GM23338 (cell line): ENCODE results near the gene TLE1. TPM values are rescaled to one million over a fixed set of nuclear protein-coding genes. Genes with fewer than 3 reads are reported as not detected.

Experiments used
- ATAC-seq: fragments of 200-7000 bp; cut with Tn5 transposase; 3 replicates; pipeline ENCODE4 v1.9.1; 2020
- DNase-seq: peaks from one replicate; pipeline ENCODE4 v3.0.0-alpha.2; 2015; ENCODE audit warnings: low spot score
- H2AFZ ChIP-seq: fragments of 200-600 bp; sonication (generic); 2 replicates; pipeline ENCODE4 v1.8.0; 2016; ENCODE audit warnings: antibody characterized with exemption, mild to moderate bottlenecking, moderate library complexity
- H3F3A ChIP-seq: fragments of 200-600 bp; sonication (generic); replicated peaks from 2 replicates; pipeline ENCODE4 v1.8.0; 2017; ENCODE audit warnings: antibody characterized with exemption, mixed run types, low read depth
- H3K27ac ChIP-seq: fragments of 200-600 bp; sonication (generic); 2 replicates; pipeline ENCODE4 v1.6.1; 2016; ENCODE audit warnings: low read depth
- H3K27me3 ChIP-seq: fragments of 200-600 bp; sonication (generic); 2 replicates; pipeline ENCODE4 v1.8.0; 2016; ENCODE audit warnings: mild to moderate bottlenecking, mixed run types, moderate library complexity; ENCODE audit not compliant: insufficient read depth
- H3K36me3 ChIP-seq: fragments of 200-600 bp; sonication (generic); 2 replicates; pipeline ENCODE4 v1.8.0; 2016; ENCODE audit warnings: mild to moderate bottlenecking; ENCODE audit not compliant: insufficient read depth
- H3K4me1 ChIP-seq: fragments of 200-600 bp; sonication (generic); 2 replicates; pipeline ENCODE4 v1.8.0; 2016; ENCODE audit warnings: mild to moderate bottlenecking, moderate library complexity; ENCODE audit not compliant: insufficient read depth
- H3K4me2 ChIP-seq: fragments of 200-600 bp; sonication (generic); 2 replicates; pipeline ENCODE4 v1.7.1; 2017; ENCODE audit warnings: mixed run types
- H3K4me3 ChIP-seq: fragments of 200-600 bp; sonication (generic); 2 replicates; pipeline ENCODE4 v1.6.1; 2016; ENCODE audit warnings: mixed run types
- H3K79me2 ChIP-seq: fragments of 200-600 bp; sonication (generic); replicated peaks from 2 replicates; pipeline ENCODE4 v1.8.0; 2017; ENCODE audit warnings: mild to moderate bottlenecking; ENCODE audit not compliant: insufficient read depth
- H3K9me2 ChIP-seq: fragments of 200-600 bp; sonication (generic); 2 replicates; pipeline ENCODE4 v1.8.0; 2017; ENCODE audit not compliant: insufficient read depth
- H4K20me1 ChIP-seq: fragments of 200-600 bp; sonication (generic); replicated peaks from 2 replicates; pipeline ENCODE4 v1.8.0; 2017; ENCODE audit warnings: mild to moderate bottlenecking; ENCODE audit not compliant: insufficient read depth
- H3K27ac Mint-ChIP-seq: 2 replicates; pipeline ENCODE4 v1.8.0; 2020; ENCODE audit warnings: inconsistent platforms, mild to moderate bottlenecking, moderate library complexity, mixed read lengths
- H3K27me3 Mint-ChIP-seq: 3 replicates; pipeline ENCODE4 v1.8.0; 2022; ENCODE audit warnings: low read depth, mild to moderate bottlenecking, moderate library complexity, mixed read lengths, inconsistent platforms; ENCODE audit not compliant: insufficient read depth, poor library complexity
- H3K36me3 Mint-ChIP-seq: 3 replicates; pipeline ENCODE4 v1.8.0; 2021; ENCODE audit warnings: low read depth, mild to moderate bottlenecking, inconsistent platforms, moderate library complexity, mixed read lengths
- H3K4me1 Mint-ChIP-seq: 3 replicates; pipeline ENCODE4 v1.8.0; 2020; ENCODE audit warnings: mild to moderate bottlenecking, inconsistent platforms, mixed read lengths
- H3K4me3 Mint-ChIP-seq: 3 replicates; pipeline ENCODE4 v1.8.0; 2021; ENCODE audit warnings: moderate library complexity, mild to moderate bottlenecking, inconsistent platforms, mixed read lengths
- H3K9me3 Mint-ChIP-seq: 3 replicates; pipeline ENCODE4 v1.8.0; 2020; ENCODE audit warnings: moderate library complexity, mild to moderate bottlenecking, inconsistent platforms, mixed read lengths
- EZH2 ChIP-seq: fragments of 200-600 bp; sonication (generic); IDR thresholded peaks from one replicate; pipeline ENCODE4 v1.8.0; 2017; ENCODE audit warnings: antibody characterized with exemption, mild to moderate bottlenecking, low read depth; ENCODE audit not compliant: unreplicated experiment
- EZH2phosphoT487 ChIP-seq: fragments of 200-600 bp; sonication (generic); IDR thresholded peaks from one replicate; pipeline ENCODE4 v1.8.1; 2018; ENCODE audit warnings: antibody characterized with exemption; ENCODE audit not compliant: unreplicated experiment
- JUNB ChIP-seq: IDR thresholded peaks from one replicate; pipeline ENCODE4 v1.6.1; 2016; ENCODE audit warnings: antibody characterized with exemption; ENCODE audit not compliant: unreplicated experiment
- NANOG ChIP-seq: IDR thresholded peaks from 2 replicates; pipeline ENCODE4 v1.6.1; 2016; ENCODE audit warnings: antibody characterized with exemption, borderline replicate concordance
- POLR2AphosphoS5 ChIP-seq: IDR thresholded peaks from 2 replicates; pipeline ENCODE4 v1.6.1; 2016; ENCODE audit warnings: antibody characterized with exemption, low read depth
- REST ChIP-seq: IDR thresholded peaks from one replicate; pipeline ENCODE4 v1.6.1; 2018; ENCODE audit warnings: antibody characterized with exemption; ENCODE audit not compliant: unreplicated experiment
- STAT1 ChIP-seq: IDR thresholded peaks from one replicate; pipeline ENCODE4 v1.6.1; 2016; ENCODE audit warnings: antibody characterized with exemption; ENCODE audit not compliant: unreplicated experiment
- ZNF114 ChIP-seq: fragments of 250-450 bp; sonication (Bioruptor Pico); IDR thresholded peaks from 2 replicates; pipeline ENCODE4 v1.5.0; 2020; ENCODE audit warnings: mild to moderate bottlenecking, moderate library complexity
- ZNF331 ChIP-seq: fragments of 250-450 bp; sonication (Bioruptor Pico); IDR thresholded peaks from 2 replicates; pipeline ENCODE4 v1.5.0; 2020; ENCODE audit warnings: low read depth, mild to moderate bottlenecking, moderate library complexity
- polyA plus RNA-seq: library from polyadenylated mRNA; unstranded; fragments of >200 nt; fragmentation: Nextera tagmentation; extraction: Ambion mirVana; gene quantifications from 2 replicates; pipeline ENCODE4 v1.2.1, GENCODE V29; 2016
- total RNA-seq: library from RNA; depleted of rRNA; stranded (reverse); fragments of >200 nt; shearing (Covaris generic); gene quantifications from 2 replicates; pipeline ENCODE4 v1.2.3, GENCODE V29; 2014
- TF ChIP-seq, protein P1 (sequence below): fragments of 250-450 bp; sonication (Bioruptor Pico); IDR thresholded peaks from 2 replicates; pipeline ENCODE4 v1.5.0; 2020; ENCODE audit warnings: mild to moderate bottlenecking, moderate library complexity

The TLE1 gene
- total and polyA plus RNA-seq, 2 experiments from 2014 or later = 58.1 to 132 TPM

- TF ChIP-seq REST (no peak), EZH2 (no peak), ZNF331 (CRISPR knock-in tag) (no peak), JUNB (no peak), STAT1 (no peak), ZNF114 (no peak), EZH2phosphoT487 (no peak), POLR2AphosphoS5 (no peak; the same call in 1 of the 2 replicates), NANOG (no peak)
These were observed 66.7 kb downstream of the TLE1 start (continued) for GRCh38 chr9:81622471-81623255.

DNA sequence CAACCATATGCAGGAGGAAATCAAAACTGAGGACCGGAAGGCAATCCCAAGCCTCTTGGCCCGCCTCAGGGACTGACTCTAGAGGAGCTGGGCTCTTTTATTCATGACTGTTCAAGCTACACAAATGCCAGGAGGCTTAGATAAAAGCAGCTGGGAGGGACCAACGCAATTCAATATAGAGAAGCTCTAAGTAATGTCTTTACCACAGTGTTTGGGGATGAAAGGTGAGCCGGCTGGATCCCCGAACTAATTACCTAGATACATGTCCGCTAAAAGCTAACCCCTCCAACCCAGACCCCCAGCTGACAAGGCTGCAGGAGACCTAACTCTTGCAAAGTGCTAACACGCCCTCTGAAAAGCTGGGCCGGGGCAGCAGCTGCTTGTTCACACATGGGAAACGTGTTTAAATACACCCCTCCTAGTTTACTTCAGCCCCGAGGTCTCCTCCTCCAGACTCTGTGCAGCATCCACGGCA is 67.5 kb downstream of the TLE1 start:
- Mint-ChIP-seq H3K9me3 (no peaks in the 10 kb centered on the region), H3K36me3 (peaks cover 41% of the 10 kb centered on the region), H3K27me3 (no peaks in the 10 kb centered on the region), H3K4me1 (peaks cover 58% of the 10 kb centered on the region), H3K27ac (peak overlapping the region; percentile 71; the same call in 1 of the 2 replicates), H3K4me3 (no peak overlapping the region)
- no peaks in the 10 kb centered on the region for H3K9me2 ChIP-seq
- peaks cover 60% of the 10 kb centered on the region for H4K20me1 ChIP-seq
- peak overlapping the region; percentile 61 for H3K27ac ChIP-seq
- no peak overlapping the region for H2AFZ ChIP-seq
- ATAC-seq (peak; percentile 81), DNase-seq (peak; percentile 28)
- H3K79me2 ChIP-seq = peaks cover 72% of the 10 kb centered on the region
- H3K36me3 ChIP-seq = peaks cover 22% of the 10 kb centered on the region; the same call in 1 of the 2 replicates
- H3K4me2 ChIP-seq = peak overlapping the region; percentile 22
- H3K27me3 ChIP-seq = no peaks in the 10 kb centered on the region
- peaks cover 36% of the 10 kb centered on the region for H3K4me1 ChIP-seq
- H3F3A ChIP-seq = no peaks in the 10 kb centered on the region
- H3K4me3 ChIP-seq = no peak overlapping the region
- TF ChIP-seq EZH2phosphoT487 (no peak), ZNF331 (CRISPR knock-in tag) (no peak), REST (no peak), ZNF114 (no peak), NANOG (no peak), EZH2 (no peak)
- TF ChIP-seq, protein P1, sequence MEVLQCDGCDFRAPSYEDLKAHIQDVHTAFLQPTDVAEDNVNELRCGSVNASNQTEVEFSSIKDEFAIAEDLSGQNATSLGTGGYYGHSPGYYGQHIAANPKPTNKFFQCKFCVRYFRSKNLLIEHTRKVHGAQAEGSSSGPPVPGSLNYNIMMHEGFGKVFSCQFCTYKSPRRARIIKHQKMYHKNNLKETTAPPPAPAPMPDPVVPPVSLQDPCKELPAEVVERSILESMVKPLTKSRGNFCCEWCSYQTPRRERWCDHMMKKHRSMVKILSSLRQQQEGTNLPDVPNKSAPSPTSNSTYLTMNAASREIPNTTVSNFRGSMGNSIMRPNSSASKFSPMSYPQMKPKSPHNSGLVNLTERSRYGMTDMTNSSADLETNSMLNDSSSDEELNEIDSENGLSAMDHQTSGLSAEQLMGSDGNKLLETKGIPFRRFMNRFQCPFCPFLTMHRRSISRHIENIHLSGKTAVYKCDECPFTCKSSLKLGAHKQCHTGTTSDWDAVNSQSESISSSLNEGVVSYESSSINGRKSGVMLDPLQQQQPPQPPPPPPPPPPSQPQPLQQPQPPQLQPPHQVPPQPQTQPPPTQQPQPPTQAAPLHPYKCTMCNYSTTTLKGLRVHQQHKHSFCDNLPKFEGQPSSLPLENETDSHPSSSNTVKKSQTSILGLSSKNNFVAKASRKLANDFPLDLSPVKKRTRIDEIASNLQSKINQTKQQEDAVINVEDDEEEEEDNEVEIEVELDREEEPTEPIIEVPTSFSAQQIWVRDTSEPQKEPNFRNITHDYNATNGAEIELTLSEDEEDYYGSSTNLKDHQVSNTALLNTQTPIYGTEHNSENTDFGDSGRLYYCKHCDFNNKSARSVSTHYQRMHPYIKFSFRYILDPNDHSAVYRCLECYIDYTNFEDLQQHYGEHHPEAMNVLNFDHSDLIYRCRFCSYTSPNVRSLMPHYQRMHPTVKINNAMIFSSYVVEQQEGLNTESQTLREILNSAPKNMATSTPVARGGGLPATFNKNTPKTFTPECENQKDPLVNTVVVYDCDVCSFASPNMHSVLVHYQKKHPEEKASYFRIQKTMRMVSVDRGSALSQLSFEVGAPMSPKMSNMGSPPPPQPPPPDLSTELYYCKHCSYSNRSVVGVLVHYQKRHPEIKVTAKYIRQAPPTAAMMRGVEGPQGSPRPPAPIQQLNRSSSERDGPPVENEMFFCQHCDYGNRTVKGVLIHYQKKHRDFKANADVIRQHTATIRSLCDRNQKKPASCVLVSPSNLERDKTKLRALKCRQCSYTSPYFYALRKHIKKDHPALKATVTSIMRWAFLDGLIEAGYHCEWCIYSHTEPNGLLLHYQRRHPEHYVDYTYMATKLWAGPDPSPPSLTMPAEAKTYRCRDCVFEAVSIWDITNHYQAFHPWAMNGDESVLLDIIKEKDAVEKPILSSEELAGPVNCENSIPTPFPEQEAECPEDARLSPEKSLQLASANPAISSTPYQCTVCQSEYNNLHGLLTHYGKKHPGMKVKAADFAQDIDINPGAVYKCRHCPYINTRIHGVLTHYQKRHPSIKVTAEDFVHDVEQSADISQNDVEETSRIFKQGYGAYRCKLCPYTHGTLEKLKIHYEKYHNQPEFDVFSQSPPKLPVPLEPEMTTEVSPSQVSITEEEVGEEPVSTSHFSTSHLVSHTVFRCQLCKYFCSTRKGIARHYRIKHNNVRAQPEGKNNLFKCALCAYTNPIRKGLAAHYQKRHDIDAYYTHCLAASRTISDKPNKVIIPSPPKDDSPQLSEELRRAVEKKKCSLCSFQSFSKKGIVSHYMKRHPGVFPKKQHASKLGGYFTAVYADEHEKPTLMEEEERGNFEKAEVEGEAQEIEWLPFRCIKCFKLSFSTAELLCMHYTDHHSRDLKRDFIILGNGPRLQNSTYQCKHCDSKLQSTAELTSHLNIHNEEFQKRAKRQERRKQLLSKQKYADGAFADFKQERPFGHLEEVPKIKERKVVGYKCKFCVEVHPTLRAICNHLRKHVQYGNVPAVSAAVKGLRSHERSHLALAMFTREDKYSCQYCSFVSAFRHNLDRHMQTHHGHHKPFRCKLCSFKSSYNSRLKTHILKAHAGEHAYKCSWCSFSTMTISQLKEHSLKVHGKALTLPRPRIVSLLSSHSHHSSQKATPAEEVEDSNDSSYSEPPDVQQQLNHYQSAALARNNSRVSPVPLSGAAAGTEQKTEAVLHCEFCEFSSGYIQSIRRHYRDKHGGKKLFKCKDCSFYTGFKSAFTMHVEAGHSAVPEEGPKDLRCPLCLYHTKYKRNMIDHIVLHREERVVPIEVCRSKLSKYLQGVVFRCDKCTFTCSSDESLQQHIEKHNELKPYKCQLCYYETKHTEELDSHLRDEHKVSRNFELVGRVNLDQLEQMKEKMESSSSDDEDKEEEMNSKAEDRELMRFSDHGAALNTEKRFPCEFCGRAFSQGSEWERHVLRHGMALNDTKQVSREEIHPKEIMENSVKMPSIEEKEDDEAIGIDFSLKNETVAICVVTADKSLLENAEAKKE = no peak
